Keratinocyte (primary cell): ENCODE measurements around the gene TAL2. TPM values are rescaled to one million over a fixed set of nuclear protein-coding genes. Genes with fewer than 3 reads are reported as not detected.

Experiments
- DNase-seq: peaks from one replicate; pipeline ENCODE4 v3.0.0-alpha.2; 2011; ENCODE audit warnings: low read depth, missing footprints, low spot score
- FAIRE-seq: peaks from 2 replicates; lab custom pipeline; 2011; peaks lifted over from hg19 to GRCh38; lab: Jason Lieb, UNC
- H2AFZ ChIP-seq: 2 replicates; pipeline ENCODE4 v1.6.0; 2012; ENCODE audit warnings: low read length, control low read depth, inconsistent platforms; ENCODE audit not compliant: control insufficient read depth
- H3K27ac ChIP-seq: 2 replicates; pipeline ENCODE4 v1.5.1; 2011; ENCODE audit warnings: low read length; ENCODE audit not compliant: control insufficient read depth, insufficient read depth
- H3K27me3 ChIP-seq: 3 replicates; pipeline ENCODE4 v1.6.0; 2011; ENCODE audit warnings: low read length; ENCODE audit not compliant: control insufficient read depth, insufficient read depth; ENCODE audit errors: extremely low read depth
- H3K36me3 ChIP-seq, 2 experiments: 2 replicates in 1 of 2; 3 replicates in 1 of 2; pipeline ENCODE4 v1.5.1; 2011; ENCODE audit warnings: low read length in 2 of 2, mild to moderate bottlenecking in 1 of 2; ENCODE audit not compliant: control insufficient read depth in 2 of 2, insufficient read depth in 2 of 2; ENCODE audit errors: extremely low read depth in 1 of 2
- H3K4me1 ChIP-seq: 3 replicates; pipeline ENCODE4 v1.5.1; 2011; ENCODE audit warnings: low read length; ENCODE audit not compliant: control insufficient read depth, insufficient read depth; ENCODE audit errors: extremely low read depth
- H3K4me2 ChIP-seq: 3 replicates; pipeline ENCODE4 v1.6.0; 2011; ENCODE audit warnings: low read depth, low read length; ENCODE audit not compliant: control insufficient read depth, insufficient read depth; ENCODE audit errors: extremely low read depth
- H3K4me3 ChIP-seq, 3 experiments: fragments of 200-600 bp in 1 of 3; sonication (generic) in 1 of 3; 2 replicates in 2 of 3; 3 replicates in 1 of 3; pipeline ENCODE4 v1.5.1; 2011 to 2016; ENCODE audit warnings: low read length in 3 of 3, mild to moderate bottlenecking in 3 of 3, control low read depth in 2 of 3, inconsistent platforms in 1 of 3, low read depth in 1 of 3, mixed read lengths in 1 of 3, mixed run types in 1 of 3, moderate library complexity in 1 of 3; ENCODE audit not compliant: control insufficient read depth in 2 of 3, insufficient read depth in 2 of 3; ENCODE audit errors: extremely low read depth in 1 of 3
- H3K79me2 ChIP-seq: 2 replicates; pipeline ENCODE4 v1.6.0; 2012; ENCODE audit warnings: low read length; ENCODE audit not compliant: control insufficient read depth, insufficient read depth
- H3K9ac ChIP-seq: 3 replicates; pipeline ENCODE4 v1.6.0; 2011; ENCODE audit warnings: low read length; ENCODE audit not compliant: control insufficient read depth, insufficient read depth; ENCODE audit errors: extremely low read depth
- H3K9me1 ChIP-seq: 3 replicates; pipeline ENCODE4 v1.6.0; 2011; ENCODE audit warnings: low read length; ENCODE audit not compliant: control insufficient read depth, insufficient read depth; ENCODE audit errors: extremely low read depth
- H3K9me3 ChIP-seq: 2 replicates; pipeline ENCODE4 v1.5.1; 2012; ENCODE audit warnings: low read depth, low read length; ENCODE audit not compliant: control insufficient read depth
- H4K20me1 ChIP-seq: 3 replicates; pipeline ENCODE4 v1.6.0; 2011; ENCODE audit warnings: low read length; ENCODE audit not compliant: control insufficient read depth, insufficient read depth; ENCODE audit errors: extremely low read depth
- EZH2 ChIP-seq: IDR thresholded peaks from one replicate; pipeline ENCODE4 v1.6.1; 2012; ENCODE audit warnings: inconsistent platforms, mild to moderate bottlenecking, low read length, moderate library complexity
- dilution Hi-C: fragments of 300-500 bp; cut with MboI; formaldehyde crosslinking; loops from one replicate; pipeline ENCODE4 v1.7.0; 2020; ENCODE audit warnings: low sequenced_read_pairs; ENCODE audit not compliant: extremely low pct_ligation_motif_present
- polyA plus RNA-seq, 5 experiments: library from polyadenylated mRNA; depleted of rRNA in 3 of 5; stranded (reverse) in 3 of 5; stranded (forward) in 1 of 5; unstranded in 1 of 5; fragments of >200 nt; gene quantifications; 1 replicate in 1 of 5; 2 replicates in 3 of 5; 3 replicates in 1 of 5; pipeline versions ENCODE4 v1.2.1 to v1.2.3, GENCODE V29; 2011 to 2012; ENCODE audit warnings: missing spikeins in 2 of 5, low read depth in 1 of 5, low replicate concordance in 1 of 5
- TF ChIP-seq, protein P1 (sequence below), 3 experiments: IDR thresholded peaks in 1 of 3; conservative IDR thresholded peaks in 1 of 3; optimal IDR thresholded peaks in 1 of 3; 2 replicates in 2 of 3; 3 replicates in 1 of 3; pipeline versions ENCODE3 to v1.5.1; 2011; ENCODE audit warnings: low read length in 3 of 3, mild to moderate bottlenecking in 3 of 3, moderate library complexity in 2 of 3, control low read depth in 1 of 3, inconsistent platforms in 1 of 3; ENCODE audit not compliant: insufficient read depth in 2 of 3; ENCODE audit errors: extremely low read depth in 1 of 3

TAL2 gene
- polyA plus RNA-seq, 1 donor (not counting 4 experiments of a cell fraction or from before 2014, with no cell fraction given): not detected

DNA sequence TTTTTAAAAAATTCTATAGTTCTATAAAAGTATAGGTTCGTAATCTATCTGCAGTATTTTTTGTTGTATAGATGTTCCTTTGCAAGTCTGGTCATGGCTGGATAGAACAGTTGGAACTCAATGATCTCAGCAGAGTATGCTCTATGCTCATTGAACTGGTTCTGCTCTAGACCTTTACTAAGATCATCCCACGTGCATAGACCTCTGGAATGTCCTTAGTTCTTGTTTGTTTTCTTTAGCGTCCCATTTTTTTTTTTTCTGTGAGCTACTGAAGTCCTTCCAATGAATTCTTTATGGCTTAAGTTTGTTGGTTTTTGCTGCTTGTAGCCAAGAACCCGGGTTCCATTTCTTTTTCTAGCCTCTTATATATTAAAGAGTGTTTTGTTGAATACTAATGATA lies 35.6 kb downstream of the TAL2 start:
- no peaks in the 10 kb centered on the region for H3K9me3 ChIP-seq
- FAIRE-seq (no peak), DNase-seq (no peak)
- peaks cover 2% of the 10 kb centered on the region for H3K79me2 ChIP-seq
- no peak overlapping the region for H3K9ac ChIP-seq
- no peaks in the 10 kb centered on the region for H3K36me3 ChIP-seq
- dilution Hi-C loops: no loop called here
- TF ChIP-seq, protein P1, sequence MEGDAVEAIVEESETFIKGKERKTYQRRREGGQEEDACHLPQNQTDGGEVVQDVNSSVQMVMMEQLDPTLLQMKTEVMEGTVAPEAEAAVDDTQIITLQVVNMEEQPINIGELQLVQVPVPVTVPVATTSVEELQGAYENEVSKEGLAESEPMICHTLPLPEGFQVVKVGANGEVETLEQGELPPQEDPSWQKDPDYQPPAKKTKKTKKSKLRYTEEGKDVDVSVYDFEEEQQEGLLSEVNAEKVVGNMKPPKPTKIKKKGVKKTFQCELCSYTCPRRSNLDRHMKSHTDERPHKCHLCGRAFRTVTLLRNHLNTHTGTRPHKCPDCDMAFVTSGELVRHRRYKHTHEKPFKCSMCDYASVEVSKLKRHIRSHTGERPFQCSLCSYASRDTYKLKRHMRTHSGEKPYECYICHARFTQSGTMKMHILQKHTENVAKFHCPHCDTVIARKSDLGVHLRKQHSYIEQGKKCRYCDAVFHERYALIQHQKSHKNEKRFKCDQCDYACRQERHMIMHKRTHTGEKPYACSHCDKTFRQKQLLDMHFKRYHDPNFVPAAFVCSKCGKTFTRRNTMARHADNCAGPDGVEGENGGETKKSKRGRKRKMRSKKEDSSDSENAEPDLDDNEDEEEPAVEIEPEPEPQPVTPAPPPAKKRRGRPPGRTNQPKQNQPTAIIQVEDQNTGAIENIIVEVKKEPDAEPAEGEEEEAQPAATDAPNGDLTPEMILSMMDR (optimal IDR thresholded peaks at IDR 0.05 in 1 of 3, IDR thresholded peaks at IDR 0.05 in 1 of 3, conservative IDR thresholded peaks at IDR 0.05 in 1 of 3; ENCODE audit: extremely low read depth in 1 of 3, insufficient read depth in 2 of 3, low read length in 3 of 3): no peak
- no peak for TF ChIP-seq EZH2
- no peak overlapping the region for H2AFZ ChIP-seq
- H3K4me1 ChIP-seq: peaks cover 14% of the 10 kb centered on the region
- no peaks in the 10 kb centered on the region for H4K20me1 ChIP-seq
- H3K9me1 ChIP-seq: no peaks in the 10 kb centered on the region
- no peak overlapping the region for H3K27ac ChIP-seq
- no peaks in the 10 kb centered on the region for H3K27me3 ChIP-seq
- H3K4me2 ChIP-seq: no peak overlapping the region
- H3K4me3 ChIP-seq: no peak overlapping the region

DNA sequence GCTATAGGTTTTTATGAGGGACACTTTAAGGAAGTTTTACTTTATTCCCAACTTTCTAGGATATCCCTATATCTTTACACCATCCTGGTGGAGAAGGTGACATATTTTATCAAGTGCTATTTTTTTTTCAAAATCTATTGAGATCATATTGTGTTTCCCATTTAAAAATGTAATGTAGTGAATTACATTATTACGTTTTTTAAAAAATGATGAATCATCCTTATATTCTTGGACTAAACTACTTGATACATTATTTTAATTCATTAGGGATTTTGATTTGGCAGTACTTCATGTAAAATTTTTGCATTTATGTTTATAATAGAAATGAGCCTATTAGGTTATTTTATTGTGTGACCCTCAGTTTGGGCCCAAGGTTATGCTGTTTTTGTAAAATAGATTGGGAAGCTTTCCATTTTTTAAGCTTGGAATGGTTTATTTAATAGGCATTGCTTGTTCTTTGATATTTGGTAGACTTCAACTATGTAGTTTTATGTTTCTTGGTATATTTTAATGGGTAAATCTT lies 36.2 kb downstream of the TAL2 start:
- DNase-seq (no peak), FAIRE-seq (no peak)
- dilution Hi-C loops: no loop called here
- Histone ChIP-seq H3K4me2 (no peak overlapping the region), H3K9ac (no peak overlapping the region), H4K20me1 (no peaks in the 10 kb centered on the region), H3K4me3 (no peak overlapping the region), H3K79me2 (peaks cover 2% of the 10 kb centered on the region), H3K27ac (no peak overlapping the region), H3K9me1 (no peaks in the 10 kb centered on the region), H3K27me3 (no peaks in the 10 kb centered on the region), H2AFZ (no peak overlapping the region), H3K4me1 (peaks cover 10% of the 10 kb centered on the region), H3K36me3 (no peaks in the 10 kb centered on the region), H3K9me3 (no peaks in the 10 kb centered on the region)
- TF ChIP-seq, protein P1 (optimal IDR thresholded peaks at IDR 0.05 in 1 of 3, IDR thresholded peaks at IDR 0.05 in 1 of 3, conservative IDR thresholded peaks at IDR 0.05 in 1 of 3; ENCODE audit: extremely low read depth in 1 of 3, insufficient read depth in 2 of 3, low read length in 3 of 3): no peak
- TF ChIP-seq EZH2: no peak
